ENCODE data around the gene PSRC1. TPM values are rescaled to one million over a fixed set of nuclear protein-coding genes. Genes with fewer than 3 reads are reported as not detected.

Gene PSRC1
- total and polyA plus RNA-seq, 2 experiments from 2014 or later: 55.0 to 61.1 TPM

GRCh38 chr1:109301874-109302273 lies 18.9 kb upstream of the PSRC1 start:
- no peak overlapping the region for H3K4me3 ChIP-seq
- no peak overlapping the region for H2AFZ ChIP-seq
- DNase-seq (ENCODE audit: low spot score): no peak
- Mint-ChIP-seq H3K27me3 (ENCODE audit: insufficient read depth, low read depth, poor library complexity) (peaks cover 8% of the 10 kb centered on the region), H3K36me3 (ENCODE audit: low read depth) (no peaks in the 10 kb centered on the region), H3K4me1 (peaks cover 15% of the 10 kb centered on the region), H3K9me3 (no peaks in the 10 kb centered on the region), H3K4me3 (no peak overlapping the region), H3K27ac (no peak overlapping the region)
- H3K9me2 ChIP-seq (ENCODE audit: insufficient read depth): no peaks in the 10 kb centered on the region
- H3K27me3 ChIP-seq (ENCODE audit: insufficient read depth): no peaks in the 10 kb centered on the region
- H3K4me2 ChIP-seq: no peak overlapping the region
- no peaks in the 10 kb centered on the region for H3F3A ChIP-seq (replicated peaks; ENCODE audit: low read depth)
- no peak overlapping the region for H3K27ac ChIP-seq (ENCODE audit: low read depth)
- TF ChIP-seq EZH2phosphoT487 (IDR thresholded peaks at IDR 0.05; ENCODE audit: unreplicated experiment) (no peak), ETS1 (IDR thresholded peaks at IDR 0.05) (no peak), CREB1 (CRISPR knock-in tag; IDR thresholded peaks at IDR 0.05; ENCODE audit: low read depth) (no peak)
- H4K20me1 ChIP-seq (replicated peaks; ENCODE audit: insufficient read depth): no peaks in the 10 kb centered on the region
- no peaks in the 10 kb centered on the region for H3K36me3 ChIP-seq (ENCODE audit: insufficient read depth)
- no peak for ATAC-seq
- peaks cover 12% of the 10 kb centered on the region; the same call in 1 of the 2 replicates for H3K4me1 ChIP-seq (ENCODE audit: insufficient read depth)
- no peaks in the 10 kb centered on the region for H3K79me2 ChIP-seq (replicated peaks; ENCODE audit: insufficient read depth)

- Mint-ChIP-seq H3K4me1 (peaks cover 10% of the 10 kb centered on the region), H3K27ac (no peak overlapping the region), H3K9me3 (no peaks in the 10 kb centered on the region), H3K4me3 (no peak overlapping the region), H3K36me3 (ENCODE audit: low read depth) (no peaks in the 10 kb centered on the region), H3K27me3 (ENCODE audit: insufficient read depth, low read depth, poor library complexity) (peaks cover 8% of the 10 kb centered on the region)
- Histone ChIP-seq H4K20me1 (replicated peaks; ENCODE audit: insufficient read depth) (no peaks in the 10 kb centered on the region), H3K36me3 (ENCODE audit: insufficient read depth) (no peaks in the 10 kb centered on the region), H3K9me2 (ENCODE audit: insufficient read depth) (no peaks in the 10 kb centered on the region), H3F3A (replicated peaks; ENCODE audit: low read depth) (no peaks in the 10 kb centered on the region), H3K27ac (ENCODE audit: low read depth) (no peak overlapping the region), H3K27me3 (ENCODE audit: insufficient read depth) (no peaks in the 10 kb centered on the region), H3K4me3 (no peak overlapping the region), H3K79me2 (replicated peaks; ENCODE audit: insufficient read depth) (no peaks in the 10 kb centered on the region), H3K4me2 (no peak overlapping the region), H2AFZ (peak overlapping the region; percentile 59; the same call in 1 of the 2 replicates), H3K4me1 (ENCODE audit: insufficient read depth) (0 out of 2 replicates have a peak, but pooled peaks cover under 1% of the 10 kb centered on the region)
- ATAC-seq (no peak), DNase-seq (ENCODE audit: low spot score) (no peak)
- TF ChIP-seq ZNF462 (CRISPR knock-in tag; IDR thresholded peaks at IDR 0.05) (no peak), STAT1 (IDR thresholded peaks at IDR 0.05; ENCODE audit: unreplicated experiment) (no peak), ETS1 (IDR thresholded peaks at IDR 0.05) (no peak), CREB1 (CRISPR knock-in tag; IDR thresholded peaks at IDR 0.05; ENCODE audit: low read depth) (no peak), ZNF114 (CRISPR knock-in tag; IDR thresholded peaks at IDR 0.05) (no peak), POLR2AphosphoS5 (IDR thresholded peaks at IDR 0.05; ENCODE audit: low read depth) (no peak), EZH2phosphoT487 (IDR thresholded peaks at IDR 0.05; ENCODE audit: unreplicated experiment) (no peak), JUNB (IDR thresholded peaks at IDR 0.05; ENCODE audit: unreplicated experiment) (no peak), ZNF331 (CRISPR knock-in tag; IDR thresholded peaks at IDR 0.05; ENCODE audit: low read depth) (no peak), EZH2 (IDR thresholded peaks at IDR 0.05; ENCODE audit: low read depth, unreplicated experiment) (no peak), CTCF (conservative IDR thresholded peaks at IDR 0.05; ENCODE audit: low read depth in 2 of 2) (no peak)
Measured at GRCh38 chr1:109300650-109301151, 17.8 kb upstream of the PSRC1 start.

All from GM23338 (cell line).